T-helper 17 cell (primary cell): Measurements from ENCODE around the gene DHCR7. TPM values are rescaled to one million over a fixed set of nuclear protein-coding genes. Genes with fewer than 3 reads are reported as not detected.

Source experiments
- ATAC-seq: fragments of 150-1000 bp; cut with Tn5 transposase; 2 replicates; pipeline ENCODE4 v1.10.0; 2021; ENCODE audit warnings: mild to moderate bottlenecking, moderate library complexity
- DNase-seq, 3 donors: peaks; one replicate each; pipeline versions ENCODE4 v3.0.0 to v3.0.0-alpha.2; 2020 to 2021
- H3K9me3 ChIP-seq: one replicate; pipeline ENCODE4 v1.7.0; 2013; ENCODE audit warnings: low read length, mild to moderate bottlenecking; ENCODE audit not compliant: control insufficient read depth, poor library complexity, severe bottlenecking
- H3K27ac Mint-ChIP-seq: one replicate; pipeline ENCODE4 v1.8.0; 2022; ENCODE audit warnings: mild to moderate bottlenecking, moderate library complexity, mixed read lengths
- H3K27me3 Mint-ChIP-seq: one replicate; pipeline ENCODE4 v1.8.0; 2022; ENCODE audit warnings: mixed read lengths
- H3K36me3 Mint-ChIP-seq: one replicate; pipeline ENCODE4 v1.8.0; 2022; ENCODE audit warnings: low read depth, mixed read lengths
- H3K4me1 Mint-ChIP-seq: one replicate; pipeline ENCODE4 v1.8.0; 2022; ENCODE audit warnings: mild to moderate bottlenecking, mixed read lengths
- H3K4me3 Mint-ChIP-seq: one replicate; pipeline ENCODE4 v1.8.0; 2022; ENCODE audit warnings: mild to moderate bottlenecking, moderate library complexity, mixed read lengths
- total RNA-seq, 4 donors: library from RNA in 2 of 4; stranded (reverse) in 2 of 4; gene quantifications; one replicate each; pipeline ENCODE4 v1.2.3 and lab custom pipeline; 2022 to 2026

The DHCR7 gene
- total RNA-seq, 2 donors from 2014 or later: 16.8 to 26.7 TPM

GRCh38 chr11:71449596-71449995 lies 1.4 kb upstream of the DHCR7 start:
- H3K9me3 ChIP-seq: no peaks in the 10 kb centered on the region
- DNase-seq (no peak), ATAC-seq (no peak)
- H3K27me3 Mint-ChIP-seq: no peaks in the 10 kb centered on the region
- H3K4me1 Mint-ChIP-seq: peaks cover 37% of the 10 kb centered on the region
- H3K27ac Mint-ChIP-seq: peak overlapping the region; percentile 99
- peak overlapping the region; percentile 95 for H3K4me3 Mint-ChIP-seq
- H3K36me3 Mint-ChIP-seq: peaks cover 6% of the 10 kb centered on the region

GRCh38 chr11:71447791-71448256 lies 369 bp downstream of the DHCR7 start:
- no peaks in the 10 kb centered on the region for H3K9me3 ChIP-seq
- Mint-ChIP-seq H3K36me3 (peaks cover 6% of the 10 kb centered on the region), H3K27ac (peak overlapping the region; percentile 63), H3K4me3 (peak overlapping the region; percentile 95), H3K27me3 (no peaks in the 10 kb centered on the region), H3K4me1 (peaks cover 29% of the 10 kb centered on the region)
- ATAC-seq (peak; percentile 17), DNase-seq (peak in 2 of 3 donors; percentile 35 to 39)

- ATAC-seq: no peak
- Mint-ChIP-seq H3K27ac (peak overlapping the region; percentile 63), H3K27me3 (no peaks in the 10 kb centered on the region), H3K36me3 (peaks cover 6% of the 10 kb centered on the region), H3K4me1 (peaks cover 25% of the 10 kb centered on the region), H3K4me3 (peak overlapping the region; percentile 95)
- no peak for DNase-seq
- no peaks in the 10 kb centered on the region for H3K9me3 ChIP-seq
Measured at GRCh38 chr11:71446942-71447688, 1.1 kb downstream of the DHCR7 start.

- peaks cover 18% of the 10 kb centered on the region for H3K4me1 Mint-ChIP-seq
- peaks cover 7% of the 10 kb centered on the region for H3K36me3 Mint-ChIP-seq
- H3K4me3 Mint-ChIP-seq: no peak overlapping the region
- DNase-seq: no peak
- no peaks in the 10 kb centered on the region for H3K9me3 ChIP-seq
- H3K27ac Mint-ChIP-seq: no peak overlapping the region
- no peak for ATAC-seq
- H3K27me3 Mint-ChIP-seq: no peaks in the 10 kb centered on the region
Measured at GRCh38 chr11:71446150-71446549, 2.0 kb downstream of the DHCR7 start.

- no peaks in the 10 kb centered on the region for H3K27me3 Mint-ChIP-seq
- no peak overlapping the region for H3K4me3 Mint-ChIP-seq
- peaks cover 11% of the 10 kb centered on the region for H3K36me3 Mint-ChIP-seq
- no peak overlapping the region for H3K27ac Mint-ChIP-seq
- no peaks in the 10 kb centered on the region for H3K9me3 ChIP-seq
- ATAC-seq (no peak), DNase-seq (no peak)
- peaks cover 11% of the 10 kb centered on the region for H3K4me1 Mint-ChIP-seq
Measured at GRCh38 chr11:71444811-71445210, 3.4 kb downstream of the DHCR7 start.

GRCh38 chr11:71443736-71444445 lies 4.3 kb downstream of the DHCR7 start:
- DNase-seq (no peak), ATAC-seq (no peak)
- Mint-ChIP-seq H3K4me3 (no peak overlapping the region), H3K27me3 (no peaks in the 10 kb centered on the region), H3K4me1 (peaks cover 5% of the 10 kb centered on the region), H3K27ac (no peak overlapping the region), H3K36me3 (peaks cover 11% of the 10 kb centered on the region)
- H3K9me3 ChIP-seq: no peaks in the 10 kb centered on the region

- peaks cover 11% of the 10 kb centered on the region for H3K36me3 Mint-ChIP-seq
- no peak overlapping the region for H3K27ac Mint-ChIP-seq
Measured at GRCh38 chr11:71442880-71443279, 5.3 kb downstream of the DHCR7 start.

GRCh38 chr11:71442123-71442522 lies 6.1 kb downstream of the DHCR7 start:
- H3K9me3 ChIP-seq: no peaks in the 10 kb centered on the region
- Mint-ChIP-seq H3K4me3 (no peak overlapping the region), H3K36me3 (peaks cover 11% of the 10 kb centered on the region), H3K4me1 (no peaks in the 10 kb centered on the region), H3K27me3 (no peaks in the 10 kb centered on the region), H3K27ac (no peak overlapping the region)
- DNase-seq (no peak), ATAC-seq (no peak)

More at GRCh38 chr11:71442880-71443279, 5.3 kb downstream of the DHCR7 start:
- Mint-ChIP-seq H3K4me1 (peaks cover 5% of the 10 kb centered on the region), H3K4me3 (no peak overlapping the region), H3K27me3 (no peaks in the 10 kb centered on the region)
- ATAC-seq (no peak), DNase-seq (no peak)
- no peaks in the 10 kb centered on the region for H3K9me3 ChIP-seq

- DNase-seq (no peak), ATAC-seq (no peak)
- H3K4me1 Mint-ChIP-seq: no peaks in the 10 kb centered on the region
- H3K27me3 Mint-ChIP-seq: no peaks in the 10 kb centered on the region
- no peak overlapping the region for H3K4me3 Mint-ChIP-seq
- no peaks in the 10 kb centered on the region for H3K9me3 ChIP-seq
- no peak overlapping the region for H3K27ac Mint-ChIP-seq
- H3K36me3 Mint-ChIP-seq: peaks cover 11% of the 10 kb centered on the region
Measured at GRCh38 chr11:71441251-71441650, 6.9 kb downstream of the DHCR7 start.

- ATAC-seq (no peak), DNase-seq (no peak)
- Mint-ChIP-seq H3K36me3 (peaks cover 8% of the 10 kb centered on the region), H3K4me3 (no peak overlapping the region), H3K27me3 (no peaks in the 10 kb centered on the region), H3K27ac (no peak overlapping the region), H3K4me1 (no peaks in the 10 kb centered on the region)
- no peaks in the 10 kb centered on the region for H3K9me3 ChIP-seq
Measured at GRCh38 chr11:71440021-71440755, 8.0 kb downstream of the DHCR7 start.

- Mint-ChIP-seq H3K36me3 (peaks cover 5% of the 10 kb centered on the region), H3K27ac (no peak overlapping the region), H3K4me3 (no peak overlapping the region), H3K4me1 (no peaks in the 10 kb centered on the region), H3K27me3 (no peaks in the 10 kb centered on the region)
- no peaks in the 10 kb centered on the region for H3K9me3 ChIP-seq
- ATAC-seq (no peak), DNase-seq (no peak)
Measured at GRCh38 chr11:71438650-71439049, 9.5 kb downstream of the DHCR7 start.

- no peak for ATAC-seq
- no peaks in the 10 kb centered on the region for H3K9me3 ChIP-seq
- H3K27me3 Mint-ChIP-seq: no peaks in the 10 kb centered on the region
Measured at GRCh38 chr11:71437879-71438278, 10.3 kb downstream of the DHCR7 start.

GRCh38 chr11:71437399-71437798 lies 10.8 kb downstream of the DHCR7 start:
- H3K27me3 Mint-ChIP-seq: no peaks in the 10 kb centered on the region
- peaks cover 5% of the 10 kb centered on the region for H3K36me3 Mint-ChIP-seq
- no peak for DNase-seq
- H3K9me3 ChIP-seq: no peaks in the 10 kb centered on the region
- no peak overlapping the region for H3K4me3 Mint-ChIP-seq
- ATAC-seq: no peak
- no peak overlapping the region for H3K27ac Mint-ChIP-seq
- H3K4me1 Mint-ChIP-seq: no peaks in the 10 kb centered on the region

More at GRCh38 chr11:71437879-71438278, 10.3 kb downstream of the DHCR7 start:
- H3K27ac Mint-ChIP-seq: no peak overlapping the region
- H3K4me1 Mint-ChIP-seq: no peaks in the 10 kb centered on the region
- H3K4me3 Mint-ChIP-seq: no peak overlapping the region
- DNase-seq: no peak
- peaks cover 5% of the 10 kb centered on the region for H3K36me3 Mint-ChIP-seq
